ENCODE results near the gene TMEM200B. TPM values are rescaled to one million over a fixed set of nuclear protein-coding genes. Genes with fewer than 3 reads are reported as not detected.

Gene TMEM200B
- total RNA-seq, 1 experiment from 2014 or later, result 12.6 TPM

DNA sequence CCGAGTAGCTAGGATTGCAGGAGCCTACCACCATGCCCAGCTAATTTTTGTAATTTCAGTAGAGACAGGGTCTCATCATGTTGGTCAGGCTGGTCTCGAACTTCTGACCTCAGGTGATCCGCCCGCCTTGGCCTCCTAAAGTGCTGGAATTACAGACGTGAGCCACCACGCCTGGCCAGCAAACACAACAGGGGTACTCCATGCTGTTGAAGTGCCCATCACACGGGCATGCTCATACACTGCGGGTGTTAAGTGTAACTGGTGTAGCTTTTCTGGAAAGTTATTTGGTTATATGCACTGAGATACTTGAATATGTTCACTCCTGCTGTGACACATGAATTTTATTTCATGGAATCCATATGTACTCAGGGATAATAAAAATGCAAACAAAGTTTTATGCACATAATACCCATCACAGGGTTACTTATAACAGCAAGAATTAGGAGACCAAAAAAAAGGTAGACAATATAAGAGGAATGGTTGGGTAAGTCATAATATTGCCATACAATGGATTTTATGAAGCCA lies 48.8 kb upstream of the TMEM200B start:
- no peak overlapping the region for H3K9ac ChIP-seq (ENCODE audit: extremely low read depth, insufficient read length, low read length)
- Mint-ChIP-seq H3K4me3 (no peak overlapping the region), H3K36me3 (ENCODE audit: insufficient read depth in 1 of 3, low read depth in 3 of 3) (peaks cover 20 to 41% (median 35%) of the 10 kb centered on the region in 3 experiments), H3K9me3 (peaks cover 4 to 6% of the 10 kb centered on the region in 2 experiments; a peak in 3 of 5 replicates), H3K27ac (peak overlapping the region in 2 of 3 experiments; percentile 71 to 84; a peak in 3 of 7 replicates), H3K27me3 (ENCODE audit: low read depth) (no peaks in the 10 kb centered on the region), H3K4me1 (peaks cover 35 to 38% of the 10 kb centered on the region in 2 experiments)
- no peaks in the 10 kb centered on the region for H3K27me3 ChIP-seq (ENCODE audit: insufficient read depth, low read length)
- no peak overlapping the region for H2BK15ac ChIP-seq (ENCODE audit: low read depth, low read length)
- peaks cover 8% of the 10 kb centered on the region; the same call in 1 of the 2 replicates for H3K4me1 ChIP-seq (ENCODE audit: insufficient read depth, low read length)
- H3K4me2 ChIP-seq (ENCODE audit: insufficient read depth, insufficient read length, low read length), result no peak overlapping the region
- no peaks in the 10 kb centered on the region for H3K23me2 ChIP-seq (ENCODE audit: insufficient read length, low read depth, low read length, poor library complexity, severe bottlenecking)
- H3K9me3 ChIP-seq (ENCODE audit: control insufficient read depth, low read depth, low read length), result no peaks in the 10 kb centered on the region
- H2BK12ac ChIP-seq (ENCODE audit: insufficient read length, low read depth, low read length), result no peak overlapping the region
- no peak overlapping the region for H2BK5ac ChIP-seq (ENCODE audit: insufficient read length, low read length)
- no peak overlapping the region for H2BK20ac ChIP-seq (ENCODE audit: low read depth, low read length, poor library complexity, severe bottlenecking)
- H3K23ac ChIP-seq (ENCODE audit: insufficient read length, low read depth, low read length), result no peak overlapping the region
- H4K8ac ChIP-seq (replicated peaks; ENCODE audit: insufficient read length, low read depth, low read length), result no peak overlapping the region
- H3T11ph ChIP-seq (ENCODE audit: low read length), result no peak overlapping the region
- peaks cover 10% of the 10 kb centered on the region for H3K79me1 ChIP-seq (ENCODE audit: insufficient read depth, low read depth, low read length, poor library complexity, severe bottlenecking)
- no peak for DNase-seq
- H3K18ac ChIP-seq (ENCODE audit: insufficient read length, low read depth, low read length), result no peak overlapping the region
- H2AK5ac ChIP-seq (ENCODE audit: insufficient read length, low read length), result no peak overlapping the region
- no peak overlapping the region for H4K91ac ChIP-seq (ENCODE audit: insufficient read length, low read depth, low read length)
- H2AFZ ChIP-seq (ENCODE audit: low read length), result no peak overlapping the region
- no CpG with 5 or more reads among the region's 8 CpGs for WGBS (ENCODE audit: extremely low coverage, insufficient read length, low lambda C conversion rate)
- no peak overlapping the region for H4K5ac ChIP-seq (ENCODE audit: insufficient read length, low read depth, low read length)
- H3K4ac ChIP-seq (ENCODE audit: low read depth, low read length), result no peak overlapping the region
- no peaks in the 10 kb centered on the region for H4K20me1 ChIP-seq (ENCODE audit: control insufficient read depth, insufficient read depth, insufficient read length)
- H2BK120ac ChIP-seq (ENCODE audit: low read depth, low read length, poor library complexity, severe bottlenecking), result no peak overlapping the region
- H3K14ac ChIP-seq (ENCODE audit: insufficient read depth, low read length), result no peak overlapping the region
- TF ChIP-seq, protein P1, sequence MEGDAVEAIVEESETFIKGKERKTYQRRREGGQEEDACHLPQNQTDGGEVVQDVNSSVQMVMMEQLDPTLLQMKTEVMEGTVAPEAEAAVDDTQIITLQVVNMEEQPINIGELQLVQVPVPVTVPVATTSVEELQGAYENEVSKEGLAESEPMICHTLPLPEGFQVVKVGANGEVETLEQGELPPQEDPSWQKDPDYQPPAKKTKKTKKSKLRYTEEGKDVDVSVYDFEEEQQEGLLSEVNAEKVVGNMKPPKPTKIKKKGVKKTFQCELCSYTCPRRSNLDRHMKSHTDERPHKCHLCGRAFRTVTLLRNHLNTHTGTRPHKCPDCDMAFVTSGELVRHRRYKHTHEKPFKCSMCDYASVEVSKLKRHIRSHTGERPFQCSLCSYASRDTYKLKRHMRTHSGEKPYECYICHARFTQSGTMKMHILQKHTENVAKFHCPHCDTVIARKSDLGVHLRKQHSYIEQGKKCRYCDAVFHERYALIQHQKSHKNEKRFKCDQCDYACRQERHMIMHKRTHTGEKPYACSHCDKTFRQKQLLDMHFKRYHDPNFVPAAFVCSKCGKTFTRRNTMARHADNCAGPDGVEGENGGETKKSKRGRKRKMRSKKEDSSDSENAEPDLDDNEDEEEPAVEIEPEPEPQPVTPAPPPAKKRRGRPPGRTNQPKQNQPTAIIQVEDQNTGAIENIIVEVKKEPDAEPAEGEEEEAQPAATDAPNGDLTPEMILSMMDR (conservative IDR thresholded peaks at IDR 0.05), result no peak
- no peak overlapping the region for H3K56ac ChIP-seq (ENCODE audit: insufficient read length, low read depth, low read length)
- no peak overlapping the region for H3K27ac ChIP-seq (ENCODE audit: insufficient read length, low read depth, low read length)
- peaks cover 40% of the 10 kb centered on the region; the same call in 1 of the 2 replicates for H3K79me2 ChIP-seq (ENCODE audit: insufficient read depth, low read length)
